ENCODE measurements around the gene EMP3. TPM values are rescaled to one million over a fixed set of nuclear protein-coding genes. Genes with fewer than 3 reads are reported as not detected.

EMP3 gene
- total and polyA plus RNA-seq, 2 of the 4 experiments (the other 2 are of a cell fraction), result 147 to 632 TPM

GRCh38 chr19:48340995-48341394 is 15.6 kb downstream of the EMP3 start:
- H3K14ac ChIP-seq (replicated peaks; ENCODE audit: low read depth, low read length), result no peak overlapping the region
- no peaks in the 10 kb centered on the region for H4K20me1 ChIP-seq (ENCODE audit: insufficient read depth, low read length)
- H2AK9ac ChIP-seq (replicated peaks; ENCODE audit: low read depth, low read length, poor library complexity), result no peak overlapping the region
- H2AK5ac ChIP-seq (ENCODE audit: low read depth, low read length), result no peak overlapping the region
- no peak overlapping the region for H4K8ac ChIP-seq (ENCODE audit: low read depth in 2 of 2, low read length in 2 of 2)
- H3K9me3 ChIP-seq (ENCODE audit: control insufficient read depth, insufficient read depth, low read length), result no peaks in the 10 kb centered on the region
- no peak overlapping the region for H2BK120ac ChIP-seq (ENCODE audit: low read depth, low read length)
- H2BK15ac ChIP-seq (ENCODE audit: low read depth, low read length), result no peak overlapping the region
- ATAC-seq (ENCODE audit: low read depth) (0 out of 2 replicates have a peak, but pooled peaks have one; percentile 14), DNase-seq (peak; percentile 61)
- H4K91ac ChIP-seq (ENCODE audit: insufficient read depth, low read depth, low read length), result no peak overlapping the region
- H3K23ac ChIP-seq (ENCODE audit: low read depth, low read length), result no peak overlapping the region
- intact Hi-C loops (cut with micrococcal nuclease) (no loop called here), in situ Hi-C loops (cut with MboI; ENCODE audit: low sequenced_read_pairs) (no loop called here), dilution Hi-C loops (cut with HindIII; ENCODE audit: low sequenced_read_pairs, unreplicated experiment) (no loop called here)
- WGBS, 2 experiments (ENCODE audit: extremely low coverage in 2 of 2, insufficient read length in 1 of 2), result 66% methylated on average over 4 of the region's 11 CpGs; no CpG with 5 or more reads in 1 of the 2 experiments
- H3K56ac ChIP-seq (ENCODE audit: extremely low read depth, insufficient read depth, low read length), result no peak overlapping the region
- H3K4me1 ChIP-seq (ENCODE audit: control insufficient read depth, insufficient read depth, low read length), result no peaks in the 10 kb centered on the region
- ChIA-PET POLR2A (ENCODE audit: unreplicated experiment) (no interaction called here), CTCF (interaction anchor here (0.5 kb wide), 1 partner anchor 9 kb away, joined by 3 read pairs; no protein-coding TSS in a partner anchor)
- no peak overlapping the region for H3K4ac ChIP-seq (ENCODE audit: low read depth, low read length)
- no peak overlapping the region for H3K27ac ChIP-seq (ENCODE audit: insufficient read depth, low read length)
- no peak overlapping the region for H3K4me3 ChIP-seq (ENCODE audit: insufficient read depth, low read depth, low read length)
- no peak overlapping the region for H2AFZ ChIP-seq (replicated peaks; ENCODE audit: low read length, poor library complexity)
- H3K4me2 ChIP-seq (ENCODE audit: low read depth, low read length), result no peak overlapping the region
- no peaks in the 10 kb centered on the region for H3K79me1 ChIP-seq (ENCODE audit: low read depth in 1 of 2, low read length in 2 of 2)
- TF ChIP-seq FOS (IDR thresholded peaks at IDR 0.05; ENCODE audit: low read depth, low read length) (no peak), CHD1 (IDR thresholded peaks at IDR 0.05; ENCODE audit: low read depth, low read length) (no peak), RCOR1 (IDR thresholded peaks at IDR 0.05; ENCODE audit: insufficient replicate concordance, low read length) (no peak), MXI1 (IDR thresholded peaks at IDR 0.05; ENCODE audit: borderline replicate concordance, low read depth, low read length) (no peak), RAD21 (IDR thresholded peaks at IDR 0.05; ENCODE audit: low read length) (no peak), SMC3 (IDR thresholded peaks at IDR 0.05; ENCODE audit: low read depth, low read length) (no peak), BHLHE40 (IDR thresholded peaks at IDR 0.05; ENCODE audit: low read depth, low read length) (no peak), ELK1 (IDR thresholded peaks at IDR 0.05; ENCODE audit: borderline replicate concordance, low read depth, low read length) (no peak), CTCF (conservative IDR thresholded peaks at IDR 0.05; ENCODE audit: low read depth, low read length) (no peak), POLR2A (IDR thresholded peaks at IDR 0.05; ENCODE audit: low read depth, low read length) (no peak), USF2 (IDR thresholded peaks at IDR 0.05; ENCODE audit: low read depth, low read length) (no peak), MAFK (IDR thresholded peaks at IDR 0.05; ENCODE audit: low read depth, low read length) (no peak), RFX5 (IDR thresholded peaks at IDR 0.05; ENCODE audit: low read depth, low read length) (no peak), MAZ (IDR thresholded peaks at IDR 0.05; ENCODE audit: borderline replicate concordance, low read depth, low read length) (no peak), NFE2L2 (IDR thresholded peaks at IDR 0.05; ENCODE audit: low read depth, low read length) (no peak)
- no TSS peak for BruUV-seq (replicated peaks)
- no peaks in the 10 kb centered on the region for H3K36me3 ChIP-seq (ENCODE audit: control insufficient read depth, insufficient read depth, low read length)
- H2BK5ac ChIP-seq (ENCODE audit: low read depth, low read length, poor library complexity, severe bottlenecking), result no peak overlapping the region
- H3K18ac ChIP-seq (ENCODE audit: low read depth, low read length), result no peak overlapping the region
- no peaks in the 10 kb centered on the region for H3K27me3 ChIP-seq (ENCODE audit: control insufficient read depth, insufficient read depth, low read length)
- H3K9me1 ChIP-seq (ENCODE audit: insufficient read depth, low read length), result peaks cover 6% of the 10 kb centered on the region; the same call in 1 of the 2 replicates
- no peak overlapping the region for H2BK20ac ChIP-seq (ENCODE audit: low read depth, low read length)
- no peak overlapping the region for H3K9ac ChIP-seq (ENCODE audit: low read depth, low read length)
- H4K5ac ChIP-seq (ENCODE audit: low read depth, low read length), result no peak overlapping the region

Data from IMR-90 (cell line).